GM18870 (cell line): ENCODE results near the gene SMYD3.
"Not testable (repeated sequence)": the region's sequence is repeated elsewhere in the genome, so short reads cannot be mapped to it uniquely, and the experiment has no call there.

Experiments used
- ATAC-seq: cut with Tn5 transposase; IDR thresholded peaks from one replicate; pipeline ENCODE4 v1.9.1; 2021; ENCODE audit warnings: moderate library complexity; ENCODE audit not compliant: unreplicated experiment

SMYD3 gene

GRCh38 chr1:246048693-246049092 is 458.4 kb downstream of the SMYD3 start:
- ATAC-seq, result no peak

DNA sequence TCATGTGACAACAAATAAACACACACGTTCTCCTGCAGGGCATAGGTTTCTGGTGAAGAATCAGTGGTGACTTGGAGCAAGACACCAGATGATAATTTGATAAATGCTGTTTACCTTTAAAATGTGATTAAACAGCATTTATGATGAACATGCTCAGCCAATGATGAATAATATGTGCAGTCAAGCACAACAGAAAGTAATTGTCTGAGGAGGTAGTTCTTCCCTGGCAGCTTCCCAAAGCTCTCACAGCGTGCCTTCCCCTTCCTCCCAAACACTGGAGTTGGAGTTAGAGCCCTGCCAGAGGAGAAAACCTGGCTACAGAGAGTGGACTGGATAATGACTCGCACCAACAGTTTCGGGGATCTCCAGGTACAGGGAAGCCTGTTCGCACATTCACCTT is 463.5 kb downstream of the SMYD3 start:
- no peak for ATAC-seq

- no peak for ATAC-seq
Measured at GRCh38 chr1:246041360-246041759, 465.7 kb downstream of the SMYD3 start.

DNA sequence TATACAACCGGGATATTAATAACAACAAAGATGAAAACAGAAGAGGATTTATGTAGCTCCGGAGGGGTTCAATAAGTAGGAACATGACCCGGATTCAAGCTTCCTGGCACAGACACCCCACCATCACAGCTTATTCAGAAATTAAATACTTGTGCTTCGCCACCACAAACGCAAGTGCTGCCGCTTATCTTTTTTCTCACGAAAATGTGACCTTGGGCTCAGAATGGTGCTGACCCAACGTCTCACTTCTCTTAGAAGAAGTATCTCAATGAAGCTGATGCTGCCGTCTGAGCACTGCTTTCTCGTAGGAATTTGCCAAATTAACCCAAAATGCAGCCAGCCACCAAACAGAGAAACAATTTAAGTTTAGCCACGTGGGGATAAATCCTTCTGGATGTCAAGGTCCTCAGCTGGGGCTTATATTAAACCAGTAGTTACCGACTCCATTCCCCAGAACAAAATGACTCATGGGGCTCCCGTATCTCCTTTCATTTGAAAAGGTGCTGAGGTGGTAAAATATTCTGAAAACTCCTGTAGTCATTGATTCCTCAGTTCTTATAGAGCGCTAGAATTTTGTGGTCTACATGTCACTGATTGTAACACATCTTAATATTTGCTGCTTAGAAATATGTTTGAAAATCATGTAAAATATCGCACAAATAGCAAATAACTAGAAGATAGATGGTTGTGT is 466.7 kb downstream of the SMYD3 start:
- no peak for ATAC-seq

GRCh38 chr1:246039584-246039983 is 467.5 kb downstream of the SMYD3 start:
- no peak for ATAC-seq

DNA sequence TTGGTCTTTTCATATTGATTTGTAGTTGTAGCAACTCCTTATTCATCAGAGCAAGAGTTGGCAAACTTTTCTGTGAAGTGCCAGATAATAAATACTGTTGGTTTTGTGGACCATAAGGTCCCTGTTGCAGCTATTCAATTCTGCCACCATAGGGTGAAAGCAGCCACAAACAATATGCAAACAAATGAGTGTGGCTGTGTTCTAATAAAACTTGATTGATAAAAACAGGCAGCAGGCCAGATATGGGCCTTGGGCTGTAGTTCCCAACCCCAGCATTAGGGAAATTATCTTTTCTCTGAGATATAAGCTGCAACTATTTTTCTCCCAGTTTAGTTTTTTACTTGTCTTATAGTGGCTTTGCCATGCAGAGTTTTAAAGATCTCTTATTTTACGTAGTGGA is 469.2 kb downstream of the SMYD3 start:
- no peak for ATAC-seq

DNA sequence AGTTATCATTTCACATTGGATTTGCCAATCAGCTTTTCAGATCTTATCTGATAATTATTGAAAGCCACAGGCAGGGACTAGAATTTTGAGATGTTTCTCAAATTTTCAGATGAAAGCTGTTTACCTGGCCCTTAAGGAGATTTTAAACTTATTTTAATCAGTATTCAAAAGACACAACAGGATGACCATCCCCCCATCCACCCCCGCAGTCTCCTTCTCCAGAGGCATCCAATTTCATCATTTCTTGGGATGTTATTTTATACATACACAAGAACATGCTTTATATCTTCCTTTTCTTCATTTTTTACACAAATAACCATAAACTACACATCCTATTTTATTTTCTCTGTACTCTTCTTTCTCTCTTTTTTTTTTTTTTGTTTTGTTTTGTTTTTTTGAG is 470.9 kb downstream of the SMYD3 start:
- ATAC-seq, result no peak

DNA sequence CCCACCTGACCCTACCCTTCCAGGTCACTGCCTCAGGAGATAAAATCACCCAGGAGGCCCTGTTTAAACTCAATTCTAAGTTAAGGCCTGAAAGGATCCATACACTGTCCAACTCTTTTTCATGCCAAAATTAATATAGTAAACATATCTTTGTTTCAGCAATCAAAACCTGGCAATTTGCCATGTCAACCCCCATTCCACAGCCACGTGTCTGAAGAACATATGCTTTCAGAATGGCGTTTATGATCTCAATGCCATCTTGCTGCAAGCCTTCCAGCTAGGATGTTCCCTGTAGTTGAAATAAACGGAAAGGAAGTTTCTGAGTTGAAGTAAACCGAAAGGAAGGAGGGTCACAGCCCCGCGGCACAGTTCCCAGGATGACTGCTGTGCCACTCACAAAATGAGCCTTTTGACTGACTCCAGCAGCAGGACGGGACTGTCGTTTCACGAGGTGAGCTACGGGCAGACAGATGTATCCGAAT is 472.0 kb downstream of the SMYD3 start:
- ATAC-seq, result no peak

DNA sequence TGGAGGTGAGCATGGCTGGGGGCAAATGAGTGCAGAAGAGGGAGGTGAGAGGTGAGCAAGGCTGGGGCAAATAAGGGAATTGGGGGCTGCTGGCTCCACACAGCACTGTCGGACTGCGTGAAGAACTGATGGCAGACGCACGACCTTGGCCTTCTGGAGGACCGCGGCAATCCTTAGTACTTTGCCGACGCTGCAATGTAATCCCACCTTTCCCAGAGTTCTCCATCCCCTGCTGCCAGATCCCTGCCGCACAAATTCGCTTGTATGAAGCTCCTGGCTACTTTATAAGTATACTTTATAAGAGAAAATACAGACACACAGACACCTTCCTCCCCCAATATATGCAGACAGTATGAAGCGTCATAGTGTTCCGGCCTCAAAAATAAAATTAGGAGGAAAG is 472.4 kb downstream of the SMYD3 start:
- no peak for ATAC-seq

GRCh38 chr1:246032984-246033383 is 474.1 kb downstream of the SMYD3 start:
- ATAC-seq, result no peak

- no peak for ATAC-seq
Measured at GRCh38 chr1:246032031-246032551, 475.0 kb downstream of the SMYD3 start.

DNA sequence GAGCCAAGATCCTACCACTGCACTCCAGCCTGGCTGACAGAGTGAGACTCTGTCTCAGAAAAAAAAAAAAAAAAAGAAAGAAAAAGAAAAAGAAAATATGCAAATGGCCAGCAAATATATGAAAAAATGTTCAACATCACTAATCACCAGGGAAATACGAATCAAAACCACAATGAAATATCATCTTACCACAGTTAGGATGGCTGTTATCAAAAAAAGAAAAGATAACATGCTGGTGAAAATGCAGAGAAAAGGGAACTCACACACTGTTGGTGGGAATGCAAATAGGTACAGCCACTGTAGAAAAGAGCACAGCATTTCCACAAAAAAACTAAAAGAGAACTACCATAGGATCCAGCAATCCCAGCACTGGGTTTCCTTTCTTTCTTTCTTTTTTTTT is 477.5 kb downstream of the SMYD3 start:
- ATAC-seq, result no peak

- not testable (repeated sequence) for ATAC-seq
Measured at GRCh38 chr1:246024118-246024517, 483.0 kb downstream of the SMYD3 start.

GRCh38 chr1:246020211-246020954 is 486.7 kb downstream of the SMYD3 start:
- ATAC-seq, result no peak

DNA sequence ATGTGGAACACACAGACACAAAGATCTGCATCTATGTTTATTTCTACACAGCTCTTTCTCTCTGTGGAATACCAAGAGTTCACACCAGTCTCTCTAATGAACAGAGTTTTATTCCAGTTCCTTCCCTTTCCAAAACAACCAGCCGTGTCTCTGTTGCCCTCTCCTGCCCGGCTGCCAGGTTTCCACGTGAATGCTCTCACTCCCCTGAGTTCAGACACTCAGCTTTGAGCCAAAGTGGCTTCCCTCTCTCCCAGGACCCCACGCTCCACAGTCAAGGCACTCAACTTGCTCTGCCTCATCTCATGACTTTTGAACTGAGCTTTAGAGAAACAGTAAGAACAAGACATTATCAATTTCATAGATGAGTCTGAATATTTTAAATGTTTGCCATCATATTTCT is 488.9 kb downstream of the SMYD3 start:
- ATAC-seq, result no peak

GRCh38 chr1:246012341-246012740 is 494.7 kb downstream of the SMYD3 start:
- ATAC-seq, result no peak

DNA sequence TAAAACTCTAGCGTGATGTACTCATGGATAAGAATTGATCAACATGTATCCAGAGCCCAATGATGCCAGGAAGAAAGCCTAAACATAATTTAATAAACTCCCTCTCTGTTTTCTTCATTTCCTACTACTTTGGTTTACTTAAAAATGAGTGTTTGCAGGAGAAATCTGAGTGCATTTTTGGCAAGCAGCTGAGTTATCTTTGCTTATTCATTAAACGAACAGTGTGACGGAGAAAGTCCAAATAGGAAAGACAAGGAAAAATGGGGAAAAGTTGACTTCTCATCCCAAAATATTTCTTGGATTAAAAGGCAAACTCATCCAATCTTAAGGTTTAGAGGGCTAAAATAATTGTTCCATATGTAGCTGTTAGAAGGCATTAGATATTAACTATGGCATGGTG is 496.7 kb downstream of the SMYD3 start:
- no peak for ATAC-seq

- ATAC-seq, result no peak
Measured at GRCh38 chr1:246008363-246008831, 498.7 kb downstream of the SMYD3 start.

- no peak for ATAC-seq
Measured at GRCh38 chr1:246005067-246005466, 502.0 kb downstream of the SMYD3 start.

GRCh38 chr1:246004301-246004700 is 502.8 kb downstream of the SMYD3 start:
- ATAC-seq, result no peak

- no peak for ATAC-seq
Measured at GRCh38 chr1:246003442-246003730, 503.7 kb downstream of the SMYD3 start.

GRCh38 chr1:246002725-246003441 is 504.2 kb downstream of the SMYD3 start:
- peak; percentile 51 for ATAC-seq
